ENCODE data around the gene RNF135. TPM values are rescaled to one million over a fixed set of nuclear protein-coding genes. Genes with fewer than 3 reads are reported as not detected.
"Not testable (repeated sequence)": the region's sequence is repeated elsewhere in the genome, so short reads cannot be mapped to it uniquely, and the experiment has no call there.

RNF135 gene
- total RNA-seq, 1 experiment from 2014 or later: 10.4 TPM

- no TSS peak for BruUV-seq (replicated peaks)
- Histone ChIP-seq H3K9ac (ENCODE audit: low read length) (no peak overlapping the region), H3K9me2 (replicated peaks; ENCODE audit: low read length) (no peaks in the 10 kb centered on the region), H3K27ac (ENCODE audit: low read length) (no peak overlapping the region), H3K4me2 (ENCODE audit: low read length) (no peak overlapping the region), H3K36me3 (ENCODE audit: low read depth, low read length) (no peaks in the 10 kb centered on the region), H3K27me3 (ENCODE audit: low read length) (no peaks in the 10 kb centered on the region), H3K4me1 (ENCODE audit: insufficient read depth, low read length) (no peaks in the 10 kb centered on the region), H3K4me3 (ENCODE audit: low read length) (no peak overlapping the region), H4K20me1 (ENCODE audit: low read length) (no peaks in the 10 kb centered on the region), H3F3A (ENCODE audit: low read length, unreplicated experiment) (no peaks in the 10 kb centered on the region), H3K9me3 (ENCODE audit: low read length) (no peaks in the 10 kb centered on the region), H2AFZ (ENCODE audit: low read length) (no peak overlapping the region), H3K79me2 (ENCODE audit: low read length) (no peaks in the 10 kb centered on the region)
- intact Hi-C loops (cut with micrococcal nuclease): no loop called here
- no peak for DNase-seq
- no peak for ATAC-seq
- ChIA-PET CTCF (no interaction called here), POLR2A (ENCODE audit: unreplicated experiment) (no interaction called here)
- no peak for TF ChIP-seq EZH2 (IDR thresholded peaks at IDR 0.05; ENCODE audit: low read length, unreplicated experiment)
- TF ChIP-seq CTCF (conservative IDR thresholded peaks at IDR 0.05; ENCODE audit: low read depth, low read length): no peak
Measured at GRCh38 chr17:30927756-30928155, 43.1 kb upstream of the RNF135 start.

GRCh38 chr17:30928584-30928983 is 42.3 kb upstream of the RNF135 start:
- Histone ChIP-seq H3K9me2 (replicated peaks; ENCODE audit: low read length) (no peaks in the 10 kb centered on the region), H3K9ac (ENCODE audit: low read length) (no peak overlapping the region), H3K4me3 (ENCODE audit: low read length) (no peak overlapping the region), H3K4me1 (ENCODE audit: insufficient read depth, low read length) (no peaks in the 10 kb centered on the region), H3K36me3 (ENCODE audit: low read depth, low read length) (no peaks in the 10 kb centered on the region), H3K27me3 (ENCODE audit: low read length) (no peaks in the 10 kb centered on the region), H3K4me2 (ENCODE audit: low read length) (no peak overlapping the region), H3K79me2 (ENCODE audit: low read length) (no peaks in the 10 kb centered on the region), H3K27ac (ENCODE audit: low read length) (no peak overlapping the region), H3K9me3 (ENCODE audit: low read length) (no peaks in the 10 kb centered on the region), H3F3A (ENCODE audit: low read length, unreplicated experiment) (no peaks in the 10 kb centered on the region), H4K20me1 (ENCODE audit: low read length) (no peaks in the 10 kb centered on the region), H2AFZ (ENCODE audit: low read length) (no peak overlapping the region)
- BruUV-seq (replicated peaks): no TSS peak
- ATAC-seq: no peak
- intact Hi-C loops (cut with micrococcal nuclease): no loop called here
- CTCF ChIA-PET: no interaction called here
- DNase-seq: no peak
- POLR2A ChIA-PET (ENCODE audit: unreplicated experiment): no interaction called here
- TF ChIP-seq EZH2phosphoT487 (IDR thresholded peaks at IDR 0.05; ENCODE audit: borderline replicate concordance, low read length): no peak
- TF ChIP-seq CTCF (conservative IDR thresholded peaks at IDR 0.05; ENCODE audit: low read depth, low read length): no peak
- no peak for TF ChIP-seq EZH2 (IDR thresholded peaks at IDR 0.05; ENCODE audit: low read length, unreplicated experiment)

DNA sequence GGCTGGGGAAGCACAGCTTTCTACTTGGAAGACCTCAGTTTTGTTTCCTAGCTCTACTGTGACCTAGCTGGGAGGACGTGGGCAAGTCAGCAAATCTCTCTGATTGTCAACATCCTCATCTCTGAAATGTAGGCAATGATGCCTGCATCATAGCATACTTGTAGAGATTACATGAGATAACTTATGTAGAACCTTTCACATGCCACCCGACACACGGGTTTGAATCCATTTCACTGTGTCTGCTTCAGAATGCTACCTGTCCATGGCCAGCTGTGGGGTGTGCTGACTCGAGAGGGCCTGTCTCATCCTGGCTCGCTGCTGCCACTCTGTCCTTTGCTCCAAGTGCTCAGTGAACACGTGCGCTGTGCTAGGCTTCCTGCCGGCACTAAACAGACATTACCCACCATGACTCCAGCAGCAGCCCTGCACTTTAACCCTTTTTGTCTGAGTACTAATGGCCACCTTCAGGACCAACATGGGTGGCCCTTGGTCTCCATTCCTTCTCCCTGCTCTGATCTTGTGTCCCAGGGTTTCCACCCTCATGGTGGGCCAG is 41.7 kb upstream of the RNF135 start:
- no peak for TF ChIP-seq EZH2 (IDR thresholded peaks at IDR 0.05; ENCODE audit: low read length, unreplicated experiment)
- no peak for TF ChIP-seq CTCF (conservative IDR thresholded peaks at IDR 0.05; ENCODE audit: low read depth, low read length)
- H2AFZ ChIP-seq (ENCODE audit: low read length): no peak overlapping the region
- ChIA-PET POLR2A (ENCODE audit: unreplicated experiment) (no interaction called here), CTCF (no interaction called here)
- no peak overlapping the region for H3K4me3 ChIP-seq (ENCODE audit: low read length)
- no peak overlapping the region for H3K27ac ChIP-seq (ENCODE audit: low read length)
- no TSS peak for BruUV-seq (replicated peaks)
- H3K27me3 ChIP-seq (ENCODE audit: low read length): no peaks in the 10 kb centered on the region
- no peaks in the 10 kb centered on the region for H3K9me2 ChIP-seq (replicated peaks; ENCODE audit: low read length)
- no peaks in the 10 kb centered on the region for H3F3A ChIP-seq (ENCODE audit: low read length, unreplicated experiment)
- no peaks in the 10 kb centered on the region for H3K79me2 ChIP-seq (ENCODE audit: low read length)
- no peaks in the 10 kb centered on the region for H3K9me3 ChIP-seq (ENCODE audit: low read length)
- no peak overlapping the region for H3K4me2 ChIP-seq (ENCODE audit: low read length)
- no peaks in the 10 kb centered on the region for H3K4me1 ChIP-seq (ENCODE audit: insufficient read depth, low read length)
- ATAC-seq (no peak), DNase-seq (no peak)
- intact Hi-C loops (cut with micrococcal nuclease): no loop called here
- H3K36me3 ChIP-seq (ENCODE audit: low read depth, low read length): no peaks in the 10 kb centered on the region
- H4K20me1 ChIP-seq (ENCODE audit: low read length): no peaks in the 10 kb centered on the region
- no peak overlapping the region for H3K9ac ChIP-seq (ENCODE audit: low read length)

GRCh38 chr17:30929861-30930260 is 41.0 kb upstream of the RNF135 start:
- H4K20me1 ChIP-seq (ENCODE audit: low read length); H3F3A ChIP-seq (ENCODE audit: low read length, unreplicated experiment); H2AFZ ChIP-seq (ENCODE audit: low read length); DNase-seq; CTCF ChIA-PET; H3K4me2 ChIP-seq (ENCODE audit: low read length); H3K9me2 ChIP-seq (replicated peaks; ENCODE audit: low read length); H3K9ac ChIP-seq (ENCODE audit: low read length); BruUV-seq (replicated peaks); H3K4me1 ChIP-seq (ENCODE audit: insufficient read depth, low read length); intact Hi-C loops (cut with micrococcal nuclease); H3K36me3 ChIP-seq (ENCODE audit: low read depth, low read length); H3K27me3 ChIP-seq (ENCODE audit: low read length); H3K27ac ChIP-seq (ENCODE audit: low read length); H3K9me3 ChIP-seq (ENCODE audit: low read length); H3K79me2 ChIP-seq (ENCODE audit: low read length); ATAC-seq; POLR2A ChIA-PET (ENCODE audit: unreplicated experiment); H3K4me3 ChIP-seq (ENCODE audit: low read length): not testable (repeated sequence)

Measured in PC-3 (cell line).